Keratinocyte (primary cell): ENCODE data around the gene MS4A6E. TPM values are rescaled to one million over a fixed set of nuclear protein-coding genes. Genes with fewer than 3 reads are reported as not detected.

Source experiments
- DNase-seq: peaks from one replicate; pipeline ENCODE4 v3.0.0-alpha.2; 2011; ENCODE audit warnings: low read depth, missing footprints, low spot score
- FAIRE-seq: peaks from 2 replicates; lab custom pipeline; 2011; peaks lifted over from hg19 to GRCh38; lab: Jason Lieb, UNC
- H2AFZ ChIP-seq: 2 replicates; pipeline ENCODE4 v1.6.0; 2012; ENCODE audit warnings: low read length, control low read depth, inconsistent platforms; ENCODE audit not compliant: control insufficient read depth
- H3K27ac ChIP-seq: 2 replicates; pipeline ENCODE4 v1.5.1; 2011; ENCODE audit warnings: low read length; ENCODE audit not compliant: control insufficient read depth, insufficient read depth
- H3K27me3 ChIP-seq: 3 replicates; pipeline ENCODE4 v1.6.0; 2011; ENCODE audit warnings: low read length; ENCODE audit not compliant: control insufficient read depth, insufficient read depth; ENCODE audit errors: extremely low read depth
- H3K36me3 ChIP-seq, 2 experiments: 2 replicates in 1 of 2; 3 replicates in 1 of 2; pipeline ENCODE4 v1.5.1; 2011; ENCODE audit warnings: low read length in 2 of 2, mild to moderate bottlenecking in 1 of 2; ENCODE audit not compliant: control insufficient read depth in 2 of 2, insufficient read depth in 2 of 2; ENCODE audit errors: extremely low read depth in 1 of 2
- H3K4me1 ChIP-seq: 3 replicates; pipeline ENCODE4 v1.5.1; 2011; ENCODE audit warnings: low read length; ENCODE audit not compliant: control insufficient read depth, insufficient read depth; ENCODE audit errors: extremely low read depth
- H3K4me2 ChIP-seq: 3 replicates; pipeline ENCODE4 v1.6.0; 2011; ENCODE audit warnings: low read depth, low read length; ENCODE audit not compliant: control insufficient read depth, insufficient read depth; ENCODE audit errors: extremely low read depth
- H3K4me3 ChIP-seq, 3 experiments: fragments of 200-600 bp in 1 of 3; sonication (generic) in 1 of 3; 2 replicates in 2 of 3; 3 replicates in 1 of 3; pipeline ENCODE4 v1.5.1; 2011 to 2016; ENCODE audit warnings: low read length in 3 of 3, mild to moderate bottlenecking in 3 of 3, control low read depth in 2 of 3, inconsistent platforms in 1 of 3, low read depth in 1 of 3, mixed read lengths in 1 of 3, mixed run types in 1 of 3, moderate library complexity in 1 of 3; ENCODE audit not compliant: control insufficient read depth in 2 of 3, insufficient read depth in 2 of 3; ENCODE audit errors: extremely low read depth in 1 of 3
- H3K79me2 ChIP-seq: 2 replicates; pipeline ENCODE4 v1.6.0; 2012; ENCODE audit warnings: low read length; ENCODE audit not compliant: control insufficient read depth, insufficient read depth
- H3K9ac ChIP-seq: 3 replicates; pipeline ENCODE4 v1.6.0; 2011; ENCODE audit warnings: low read length; ENCODE audit not compliant: control insufficient read depth, insufficient read depth; ENCODE audit errors: extremely low read depth
- H3K9me1 ChIP-seq: 3 replicates; pipeline ENCODE4 v1.6.0; 2011; ENCODE audit warnings: low read length; ENCODE audit not compliant: control insufficient read depth, insufficient read depth; ENCODE audit errors: extremely low read depth
- H3K9me3 ChIP-seq: 2 replicates; pipeline ENCODE4 v1.5.1; 2012; ENCODE audit warnings: low read depth, low read length; ENCODE audit not compliant: control insufficient read depth
- H4K20me1 ChIP-seq: 3 replicates; pipeline ENCODE4 v1.6.0; 2011; ENCODE audit warnings: low read length; ENCODE audit not compliant: control insufficient read depth, insufficient read depth; ENCODE audit errors: extremely low read depth
- EZH2 ChIP-seq: IDR thresholded peaks from one replicate; pipeline ENCODE4 v1.6.1; 2012; ENCODE audit warnings: inconsistent platforms, mild to moderate bottlenecking, low read length, moderate library complexity
- dilution Hi-C: fragments of 300-500 bp; cut with MboI; formaldehyde crosslinking; loops from one replicate; pipeline ENCODE4 v1.7.0; 2020; ENCODE audit warnings: low sequenced_read_pairs; ENCODE audit not compliant: extremely low pct_ligation_motif_present
- polyA plus RNA-seq, 5 experiments: library from polyadenylated mRNA; depleted of rRNA in 3 of 5; stranded (reverse) in 3 of 5; stranded (forward) in 1 of 5; unstranded in 1 of 5; fragments of >200 nt; gene quantifications; 1 replicate in 1 of 5; 2 replicates in 3 of 5; 3 replicates in 1 of 5; pipeline versions ENCODE4 v1.2.1 to v1.2.3, GENCODE V29; 2011 to 2012; ENCODE audit warnings: missing spikeins in 2 of 5, low read depth in 1 of 5, low replicate concordance in 1 of 5
- TF ChIP-seq, protein P1 (sequence below), 3 experiments: IDR thresholded peaks in 1 of 3; conservative IDR thresholded peaks in 1 of 3; optimal IDR thresholded peaks in 1 of 3; 2 replicates in 2 of 3; 3 replicates in 1 of 3; pipeline versions ENCODE3 to v1.5.1; 2011; ENCODE audit warnings: low read length in 3 of 3, mild to moderate bottlenecking in 3 of 3, moderate library complexity in 2 of 3, control low read depth in 1 of 3, inconsistent platforms in 1 of 3; ENCODE audit not compliant: insufficient read depth in 2 of 3; ENCODE audit errors: extremely low read depth in 1 of 3

The MS4A6E gene
- polyA plus RNA-seq, 1 donor (not counting 4 experiments of a cell fraction or from before 2014, with no cell fraction given) = not detected

DNA sequence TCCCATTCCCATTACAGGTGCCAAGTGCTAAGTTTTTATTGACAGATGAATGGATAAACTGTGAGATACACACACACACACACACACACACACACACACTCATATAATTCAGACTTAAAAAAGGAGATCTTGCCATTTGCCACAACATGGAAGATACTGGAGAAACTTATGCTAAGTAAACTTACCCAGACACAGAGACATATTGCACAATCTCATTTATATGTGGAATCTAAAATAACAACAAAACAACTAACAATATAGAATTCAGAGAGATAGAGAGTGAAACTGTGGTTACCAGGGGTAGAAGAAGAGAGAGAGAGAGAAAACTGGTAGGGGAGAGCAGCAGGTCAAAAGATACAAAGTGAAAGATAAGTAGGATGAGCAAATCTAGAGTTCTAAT lies 1.4 kb downstream of the MS4A6E start:
- H3K4me1 ChIP-seq = no peaks in the 10 kb centered on the region
- DNase-seq (no peak), FAIRE-seq (no peak)
- dilution Hi-C loops = no loop called here
- H3K9ac ChIP-seq = no peak overlapping the region
- no peaks in the 10 kb centered on the region for H4K20me1 ChIP-seq
- no peaks in the 10 kb centered on the region for H3K9me1 ChIP-seq
- no peak for TF ChIP-seq EZH2
- TF ChIP-seq, protein P1, sequence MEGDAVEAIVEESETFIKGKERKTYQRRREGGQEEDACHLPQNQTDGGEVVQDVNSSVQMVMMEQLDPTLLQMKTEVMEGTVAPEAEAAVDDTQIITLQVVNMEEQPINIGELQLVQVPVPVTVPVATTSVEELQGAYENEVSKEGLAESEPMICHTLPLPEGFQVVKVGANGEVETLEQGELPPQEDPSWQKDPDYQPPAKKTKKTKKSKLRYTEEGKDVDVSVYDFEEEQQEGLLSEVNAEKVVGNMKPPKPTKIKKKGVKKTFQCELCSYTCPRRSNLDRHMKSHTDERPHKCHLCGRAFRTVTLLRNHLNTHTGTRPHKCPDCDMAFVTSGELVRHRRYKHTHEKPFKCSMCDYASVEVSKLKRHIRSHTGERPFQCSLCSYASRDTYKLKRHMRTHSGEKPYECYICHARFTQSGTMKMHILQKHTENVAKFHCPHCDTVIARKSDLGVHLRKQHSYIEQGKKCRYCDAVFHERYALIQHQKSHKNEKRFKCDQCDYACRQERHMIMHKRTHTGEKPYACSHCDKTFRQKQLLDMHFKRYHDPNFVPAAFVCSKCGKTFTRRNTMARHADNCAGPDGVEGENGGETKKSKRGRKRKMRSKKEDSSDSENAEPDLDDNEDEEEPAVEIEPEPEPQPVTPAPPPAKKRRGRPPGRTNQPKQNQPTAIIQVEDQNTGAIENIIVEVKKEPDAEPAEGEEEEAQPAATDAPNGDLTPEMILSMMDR (optimal IDR thresholded peaks at IDR 0.05 in 1 of 3, IDR thresholded peaks at IDR 0.05 in 1 of 3, conservative IDR thresholded peaks at IDR 0.05 in 1 of 3; ENCODE audit: extremely low read depth in 1 of 3, insufficient read depth in 2 of 3, low read length in 3 of 3) = no peak
- H3K36me3 ChIP-seq = no peaks in the 10 kb centered on the region
- no peak overlapping the region for H3K4me3 ChIP-seq
- H3K79me2 ChIP-seq = no peaks in the 10 kb centered on the region
- no peak overlapping the region for H2AFZ ChIP-seq
- no peak overlapping the region for H3K27ac ChIP-seq
- no peaks in the 10 kb centered on the region for H3K27me3 ChIP-seq
- H3K4me2 ChIP-seq = no peak overlapping the region
- peaks cover 2% of the 10 kb centered on the region for H3K9me3 ChIP-seq

DNA sequence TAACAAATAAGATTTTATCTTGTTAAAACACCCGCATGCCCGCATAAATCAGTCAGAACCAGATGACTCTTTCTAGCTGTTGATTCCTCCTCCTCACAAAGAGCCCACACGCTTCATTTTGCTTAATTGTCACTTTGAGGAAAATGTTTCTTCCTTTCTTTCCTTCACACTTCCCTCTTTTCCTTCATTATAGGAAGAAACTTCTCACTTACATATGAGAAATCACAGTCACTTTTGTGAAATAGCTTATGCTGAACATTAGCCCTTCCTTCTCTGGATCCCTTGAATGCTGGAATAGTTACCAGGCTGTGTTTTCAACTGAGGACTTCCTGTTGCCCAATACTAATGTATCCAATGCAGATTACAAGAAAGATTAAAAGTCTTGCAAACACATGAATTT lies 5.8 kb downstream of the MS4A6E start:
- no peak for TF ChIP-seq EZH2
- TF ChIP-seq, protein P1 (optimal IDR thresholded peaks at IDR 0.05 in 1 of 3, IDR thresholded peaks at IDR 0.05 in 1 of 3, conservative IDR thresholded peaks at IDR 0.05 in 1 of 3; ENCODE audit: extremely low read depth in 1 of 3, insufficient read depth in 2 of 3, low read length in 3 of 3) = no peak
- Histone ChIP-seq H3K4me1 (no peaks in the 10 kb centered on the region), H3K36me3 (no peaks in the 10 kb centered on the region), H3K9me1 (no peaks in the 10 kb centered on the region), H3K27ac (no peak overlapping the region), H3K79me2 (no peaks in the 10 kb centered on the region), H3K4me3 (no peak overlapping the region), H2AFZ (no peak overlapping the region), H4K20me1 (no peaks in the 10 kb centered on the region), H3K9me3 (no peaks in the 10 kb centered on the region), H3K4me2 (no peak overlapping the region), H3K27me3 (no peaks in the 10 kb centered on the region), H3K9ac (no peak overlapping the region)
- FAIRE-seq (no peak), DNase-seq (no peak)
- dilution Hi-C loops = no loop called here
